Suppressor macrophage (primary cell): ENCODE results near the gene ZNF618.
A peak's percentile ranks its signal among the peaks of the same experiment; 100 is the strongest.

Source experiments
- DNase-seq, 4 experiments: peaks; one replicate each; pipeline ENCODE4 v3.0.0-alpha.2; 2020 to 2022

The ZNF618 gene

GRCh38 chr9:114025196-114025753 is 149.2 kb downstream of the ZNF618 start:
- no peak for DNase-seq

- no peak for DNase-seq
Measured at GRCh38 chr9:114025760-114026159, 149.7 kb downstream of the ZNF618 start.

GRCh38 chr9:114026335-114026734 is 150.2 kb downstream of the ZNF618 start:
- DNase-seq = no peak

GRCh38 chr9:114027159-114027862 is 151.2 kb downstream of the ZNF618 start:
- DNase-seq = no peak

- DNase-seq = no peak
Measured at GRCh38 chr9:114027863-114028465, 151.9 kb downstream of the ZNF618 start.

- DNase-seq = no peak
Measured at GRCh38 chr9:114028646-114029045, 152.5 kb downstream of the ZNF618 start.

GRCh38 chr9:114029311-114030170 is 153.4 kb downstream of the ZNF618 start:
- DNase-seq = no peak

- no peak for DNase-seq
Measured at GRCh38 chr9:114030364-114030763, 154.3 kb downstream of the ZNF618 start.

GRCh38 chr9:114031037-114031630 is 155.0 kb downstream of the ZNF618 start:
- DNase-seq = no peak

- no peak for DNase-seq
Measured at GRCh38 chr9:114031948-114032840, 156.1 kb downstream of the ZNF618 start.

GRCh38 chr9:114033397-114034103 is 157.4 kb downstream of the ZNF618 start:
- peak; percentile 4 to 53 (median 22) for DNase-seq

GRCh38 chr9:114034196-114034595 is 158.1 kb downstream of the ZNF618 start:
- DNase-seq = no peak

GRCh38 chr9:114034661-114035062 is 158.6 kb downstream of the ZNF618 start:
- DNase-seq = no peak

GRCh38 chr9:114035221-114035844 is 159.2 kb downstream of the ZNF618 start:
- DNase-seq = no peak

- no peak for DNase-seq
Measured at GRCh38 chr9:114035845-114036801, 160.0 kb downstream of the ZNF618 start.

- DNase-seq = no peak
Measured at GRCh38 chr9:114037249-114037648, 161.1 kb downstream of the ZNF618 start.

GRCh38 chr9:114037961-114038723 is 162.0 kb downstream of the ZNF618 start:
- DNase-seq = no peak

GRCh38 chr9:114038724-114039313 is 162.7 kb downstream of the ZNF618 start:
- DNase-seq = no peak
